ENCODE measurements around the gene ZMYND12. TPM values are rescaled to one million over a fixed set of nuclear protein-coding genes. Genes with fewer than 3 reads are reported as not detected.

The ZMYND12 gene
- total and polyA plus RNA-seq, 7 experiments from 2014 or later: 0.14 to 1.6 (median 1.1) TPM

- intact Hi-C loops (cut with micrococcal nuclease): no loop called here
- H3K27me3 Mint-ChIP-seq: peaks cover 0 to 12% (median 5%) of the 10 kb centered on the region in 5 donors
- H3K27ac ChIP-seq (ENCODE audit: low read depth, low read length): no peak overlapping the region
- H3K4me3 ChIP-seq (ENCODE audit: low read length): no peak overlapping the region
- peaks cover 0 to 4% (median 0%) of the 10 kb centered on the region in 7 donors for H3K4me1 Mint-ChIP-seq
- H3K9me3 ChIP-seq (ENCODE audit: control insufficient read depth in 2 of 3, low read length in 3 of 3): no peaks in the 10 kb centered on the region
- H3K27me3 ChIP-seq (ENCODE audit: control insufficient read depth in 2 of 2, insufficient read depth in 2 of 2, low read length in 2 of 2): no peaks in the 10 kb centered on the region
- POLR2A ChIA-PET: no interaction called here
- CTCF ChIA-PET: no interaction called here
- DNase-seq: no peak
- no peak overlapping the region for H3K4me3 Mint-ChIP-seq
- ATAC-seq: no peak
- H3K36me3 ChIP-seq (ENCODE audit: control insufficient read depth in 2 of 3, insufficient read depth in 3 of 3, low read length in 3 of 3): no peaks in the 10 kb centered on the region
- H3K27ac Mint-ChIP-seq: no peak overlapping the region
- no peaks in the 10 kb centered on the region for H3K4me1 ChIP-seq (ENCODE audit: control insufficient read depth in 2 of 2, insufficient read depth in 2 of 2, low read length in 2 of 2)
- peaks cover 0 to 9% (median 0%) of the 10 kb centered on the region in 5 donors for H3K36me3 Mint-ChIP-seq
- no peaks in the 10 kb centered on the region for H3K9me3 Mint-ChIP-seq
Measured at GRCh38 chr1:42424201-42424600, 31.6 kb downstream of the ZMYND12 start.

GRCh38 chr1:42423681-42424080 lies 32.1 kb downstream of the ZMYND12 start:
- POLR2A ChIA-PET: no interaction called here
- Histone ChIP-seq H3K27me3 (ENCODE audit: control insufficient read depth in 2 of 2, insufficient read depth in 2 of 2, low read length in 2 of 2) (no peaks in the 10 kb centered on the region), H3K9me3 (ENCODE audit: control insufficient read depth in 2 of 3, low read length in 3 of 3) (no peaks in the 10 kb centered on the region), H3K36me3 (ENCODE audit: control insufficient read depth in 2 of 3, insufficient read depth in 3 of 3, low read length in 3 of 3) (no peaks in the 10 kb centered on the region), H3K4me3 (ENCODE audit: low read length) (no peak overlapping the region), H3K4me1 (ENCODE audit: control insufficient read depth in 2 of 2, insufficient read depth in 2 of 2, low read length in 2 of 2) (no peaks in the 10 kb centered on the region), H3K27ac (ENCODE audit: low read depth, low read length) (no peak overlapping the region)
- CTCF ChIA-PET: no interaction called here
- Mint-ChIP-seq H3K9me3 (no peaks in the 10 kb centered on the region), H3K4me1 (peaks cover 0 to 4% (median 0%) of the 10 kb centered on the region in 7 donors), H3K27ac (no peak overlapping the region), H3K4me3 (no peak overlapping the region), H3K36me3 (peaks cover 0 to 9% (median 0%) of the 10 kb centered on the region in 5 donors), H3K27me3 (peaks cover 0 to 12% (median 5%) of the 10 kb centered on the region in 5 donors)
- ATAC-seq: no peak
- intact Hi-C loops (cut with micrococcal nuclease): no loop called here
- DNase-seq: no peak

- H3K27ac ChIP-seq (ENCODE audit: low read depth, low read length): no peak overlapping the region
- Mint-ChIP-seq H3K9me3 (no peaks in the 10 kb centered on the region), H3K36me3 (peaks cover 0 to 9% (median 0%) of the 10 kb centered on the region in 5 donors), H3K4me1 (peaks cover 0 to 4% (median 0%) of the 10 kb centered on the region in 7 donors), H3K27ac (no peak overlapping the region), H3K4me3 (no peak overlapping the region), H3K27me3 (peaks cover 0 to 12% (median 5%) of the 10 kb centered on the region in 5 donors)
- H3K27me3 ChIP-seq (ENCODE audit: control insufficient read depth in 2 of 2, insufficient read depth in 2 of 2, low read length in 2 of 2): no peaks in the 10 kb centered on the region
- intact Hi-C loops (cut with micrococcal nuclease): no loop called here
- ChIA-PET CTCF (no interaction called here), POLR2A (no interaction called here)
- no peak for ATAC-seq
- no peaks in the 10 kb centered on the region for H3K9me3 ChIP-seq (ENCODE audit: control insufficient read depth in 2 of 3, low read length in 3 of 3)
- H3K4me1 ChIP-seq (ENCODE audit: control insufficient read depth in 2 of 2, insufficient read depth in 2 of 2, low read length in 2 of 2): no peaks in the 10 kb centered on the region
- no peak for DNase-seq
- no peak overlapping the region for H3K4me3 ChIP-seq (ENCODE audit: low read length)
- no peaks in the 10 kb centered on the region for H3K36me3 ChIP-seq (ENCODE audit: control insufficient read depth in 2 of 3, insufficient read depth in 3 of 3, low read length in 3 of 3)
Measured at GRCh38 chr1:42422737-42423136, 33.1 kb downstream of the ZMYND12 start.

- Mint-ChIP-seq H3K4me3 (no peak overlapping the region), H3K27ac (no peak overlapping the region), H3K36me3 (peaks cover 0 to 9% (median 0%) of the 10 kb centered on the region in 5 donors), H3K27me3 (peaks cover 0 to 12% (median 5%) of the 10 kb centered on the region in 5 donors), H3K4me1 (no peaks in the 10 kb centered on the region), H3K9me3 (no peaks in the 10 kb centered on the region)
- ChIA-PET CTCF (no interaction called here), POLR2A (no interaction called here)
- no peak overlapping the region for H3K27ac ChIP-seq (ENCODE audit: low read depth, low read length)
- H3K36me3 ChIP-seq (ENCODE audit: control insufficient read depth in 2 of 3, insufficient read depth in 3 of 3, low read length in 3 of 3): no peaks in the 10 kb centered on the region
- intact Hi-C loops (cut with micrococcal nuclease): no loop called here
- H3K4me3 ChIP-seq (ENCODE audit: low read length): no peak overlapping the region
- H3K9me3 ChIP-seq (ENCODE audit: control insufficient read depth in 2 of 3, low read length in 3 of 3): no peaks in the 10 kb centered on the region
- no peaks in the 10 kb centered on the region for H3K27me3 ChIP-seq (ENCODE audit: control insufficient read depth in 2 of 2, insufficient read depth in 2 of 2, low read length in 2 of 2)
- no peaks in the 10 kb centered on the region for H3K4me1 ChIP-seq (ENCODE audit: control insufficient read depth in 2 of 2, insufficient read depth in 2 of 2, low read length in 2 of 2)
- DNase-seq (no peak), ATAC-seq (no peak)
Measured at GRCh38 chr1:42420911-42421585, 34.8 kb downstream of the ZMYND12 start.

- Mint-ChIP-seq H3K36me3 (peaks cover 0 to 9% (median 0%) of the 10 kb centered on the region in 5 donors), H3K4me3 (no peak overlapping the region), H3K9me3 (no peaks in the 10 kb centered on the region), H3K4me1 (no peaks in the 10 kb centered on the region), H3K27me3 (peaks cover 0 to 13% (median 5%) of the 10 kb centered on the region in 5 donors), H3K27ac (no peak overlapping the region)
- ATAC-seq: no peak
- DNase-seq: no peak
- Histone ChIP-seq H3K9me3 (ENCODE audit: control insufficient read depth in 2 of 3, low read length in 3 of 3) (no peaks in the 10 kb centered on the region), H3K27ac (ENCODE audit: low read depth, low read length) (no peak overlapping the region), H3K36me3 (ENCODE audit: control insufficient read depth in 2 of 3, insufficient read depth in 3 of 3, low read length in 3 of 3) (no peaks in the 10 kb centered on the region), H3K4me3 (ENCODE audit: low read length) (no peak overlapping the region), H3K4me1 (ENCODE audit: control insufficient read depth in 2 of 2, insufficient read depth in 2 of 2, low read length in 2 of 2) (no peaks in the 10 kb centered on the region), H3K27me3 (ENCODE audit: control insufficient read depth in 2 of 2, insufficient read depth in 2 of 2, low read length in 2 of 2) (no peaks in the 10 kb centered on the region)
- CTCF ChIA-PET: no interaction called here
- POLR2A ChIA-PET: no interaction called here
- intact Hi-C loops (cut with micrococcal nuclease): no loop called here
Measured at GRCh38 chr1:42420121-42420520, 35.7 kb downstream of the ZMYND12 start.

- no peaks in the 10 kb centered on the region for H3K9me3 ChIP-seq (ENCODE audit: control insufficient read depth in 2 of 3, low read length in 3 of 3)
- peak overlapping the region in 1 of 9 donors; percentile 73 for H3K27ac Mint-ChIP-seq
- no peaks in the 10 kb centered on the region for H3K4me1 ChIP-seq (ENCODE audit: control insufficient read depth in 2 of 2, insufficient read depth in 2 of 2, low read length in 2 of 2)
- H3K27me3 ChIP-seq (ENCODE audit: control insufficient read depth in 2 of 2, insufficient read depth in 2 of 2, low read length in 2 of 2): no peaks in the 10 kb centered on the region
- ATAC-seq (no peak), DNase-seq (no peak)
- no peaks in the 10 kb centered on the region for H3K4me1 Mint-ChIP-seq
- no peak overlapping the region for H3K4me3 ChIP-seq (ENCODE audit: low read length)
- POLR2A ChIA-PET: no interaction called here
- H3K36me3 ChIP-seq (ENCODE audit: control insufficient read depth in 2 of 3, insufficient read depth in 3 of 3, low read length in 3 of 3): no peaks in the 10 kb centered on the region
- H3K36me3 Mint-ChIP-seq: peaks cover 0 to 4% (median 0%) of the 10 kb centered on the region in 5 donors
- intact Hi-C loops (cut with micrococcal nuclease): no loop called here
- H3K27ac ChIP-seq (ENCODE audit: low read depth, low read length): no peak overlapping the region
- no peaks in the 10 kb centered on the region for H3K9me3 Mint-ChIP-seq
- CTCF ChIA-PET: no interaction called here
- H3K27me3 Mint-ChIP-seq: peaks cover 4 to 9% (median 5%) of the 10 kb centered on the region in 5 donors
- H3K4me3 Mint-ChIP-seq: no peak overlapping the region
Measured at GRCh38 chr1:42419126-42419821, 36.5 kb downstream of the ZMYND12 start.

GRCh38 chr1:42418516-42418915 lies 37.3 kb downstream of the ZMYND12 start:
- no peaks in the 10 kb centered on the region for H3K4me1 ChIP-seq (ENCODE audit: control insufficient read depth in 2 of 2, insufficient read depth in 2 of 2, low read length in 2 of 2)
- no peaks in the 10 kb centered on the region for H3K36me3 Mint-ChIP-seq
- H3K27ac ChIP-seq (ENCODE audit: low read depth, low read length): no peak overlapping the region
- no peaks in the 10 kb centered on the region for H3K9me3 Mint-ChIP-seq
- peaks cover 4 to 8% (median 7%) of the 10 kb centered on the region in 5 donors for H3K27me3 Mint-ChIP-seq
- DNase-seq: no peak
- H3K27ac Mint-ChIP-seq: no peak overlapping the region
- CTCF ChIA-PET: no interaction called here
- H3K4me3 ChIP-seq (ENCODE audit: low read length): no peak overlapping the region
- no peak overlapping the region for H3K4me3 Mint-ChIP-seq
- no peaks in the 10 kb centered on the region for H3K9me3 ChIP-seq (ENCODE audit: control insufficient read depth in 2 of 3, low read length in 3 of 3)
- H3K36me3 ChIP-seq (ENCODE audit: control insufficient read depth in 2 of 3, insufficient read depth in 3 of 3, low read length in 3 of 3): no peaks in the 10 kb centered on the region
- ATAC-seq: no peak
- H3K4me1 Mint-ChIP-seq: no peaks in the 10 kb centered on the region
- POLR2A ChIA-PET: no interaction called here
- no peaks in the 10 kb centered on the region for H3K27me3 ChIP-seq (ENCODE audit: control insufficient read depth in 2 of 2, insufficient read depth in 2 of 2, low read length in 2 of 2)
- intact Hi-C loops (cut with micrococcal nuclease): no loop called here
